Measurements from ENCODE around the gene DCXR. TPM values are rescaled to one million over a fixed set of nuclear protein-coding genes. Genes with fewer than 3 reads are reported as not detected.

DCXR gene
- total and polyA plus RNA-seq, 2 experiments from 2014 or later: 86.9 to 137 TPM

DNA sequence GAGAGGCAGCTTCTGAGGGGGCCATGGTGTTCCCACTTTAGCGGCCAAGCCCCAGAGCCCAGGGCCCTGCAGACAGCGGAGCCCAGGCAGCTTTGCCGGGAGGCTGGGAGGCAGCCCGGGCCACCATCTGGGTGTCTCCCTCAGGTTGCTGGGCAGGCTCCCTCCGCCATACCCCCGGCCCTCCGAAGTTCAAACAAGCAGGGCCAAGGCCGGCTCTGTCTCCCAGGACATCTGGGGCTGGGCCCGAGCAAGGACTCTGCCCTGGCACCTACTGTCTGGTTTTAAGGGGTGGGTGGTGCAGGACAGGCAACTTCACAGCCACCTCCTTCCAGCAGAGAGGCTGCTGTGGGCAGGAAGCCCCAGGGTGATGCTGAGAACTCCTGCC, 25.5 kb upstream of the DCXR start (continued):
- TF ChIP-seq REST (IDR thresholded peaks at IDR 0.05; ENCODE audit: unreplicated experiment) (no peak), ZNF462 (CRISPR knock-in tag; IDR thresholded peaks at IDR 0.05) (no peak)

- H3K4me1 Mint-ChIP-seq: peaks cover 4% of the 10 kb centered on the region; the same call in 2 of the 3 replicates
- Histone ChIP-seq H3K27ac (ENCODE audit: low read depth) (no peak overlapping the region), H3K27me3 (ENCODE audit: insufficient read depth) (no peaks in the 10 kb centered on the region), H3K4me3 (no peak overlapping the region), H3K4me2 (no peak overlapping the region), H3K4me1 (ENCODE audit: insufficient read depth) (no peaks in the 10 kb centered on the region), H3K9me2 (ENCODE audit: insufficient read depth) (no peaks in the 10 kb centered on the region), H3F3A (replicated peaks; ENCODE audit: low read depth) (peaks cover 7% of the 10 kb centered on the region; the same call in 1 of the 2 replicates), H3K36me3 (ENCODE audit: insufficient read depth) (no peaks in the 10 kb centered on the region), H2AFZ (no peak overlapping the region), H3K79me2 (replicated peaks; ENCODE audit: insufficient read depth) (no peaks in the 10 kb centered on the region), H4K20me1 (replicated peaks; ENCODE audit: insufficient read depth) (no peaks in the 10 kb centered on the region)
- TF ChIP-seq REST (IDR thresholded peaks at IDR 0.05; ENCODE audit: unreplicated experiment): no peak
- TF ChIP-seq, protein P1, sequence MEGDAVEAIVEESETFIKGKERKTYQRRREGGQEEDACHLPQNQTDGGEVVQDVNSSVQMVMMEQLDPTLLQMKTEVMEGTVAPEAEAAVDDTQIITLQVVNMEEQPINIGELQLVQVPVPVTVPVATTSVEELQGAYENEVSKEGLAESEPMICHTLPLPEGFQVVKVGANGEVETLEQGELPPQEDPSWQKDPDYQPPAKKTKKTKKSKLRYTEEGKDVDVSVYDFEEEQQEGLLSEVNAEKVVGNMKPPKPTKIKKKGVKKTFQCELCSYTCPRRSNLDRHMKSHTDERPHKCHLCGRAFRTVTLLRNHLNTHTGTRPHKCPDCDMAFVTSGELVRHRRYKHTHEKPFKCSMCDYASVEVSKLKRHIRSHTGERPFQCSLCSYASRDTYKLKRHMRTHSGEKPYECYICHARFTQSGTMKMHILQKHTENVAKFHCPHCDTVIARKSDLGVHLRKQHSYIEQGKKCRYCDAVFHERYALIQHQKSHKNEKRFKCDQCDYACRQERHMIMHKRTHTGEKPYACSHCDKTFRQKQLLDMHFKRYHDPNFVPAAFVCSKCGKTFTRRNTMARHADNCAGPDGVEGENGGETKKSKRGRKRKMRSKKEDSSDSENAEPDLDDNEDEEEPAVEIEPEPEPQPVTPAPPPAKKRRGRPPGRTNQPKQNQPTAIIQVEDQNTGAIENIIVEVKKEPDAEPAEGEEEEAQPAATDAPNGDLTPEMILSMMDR (conservative IDR thresholded peaks at IDR 0.05; ENCODE audit: low read depth in 2 of 2): peak in 1 of 2 experiments; percentile 16; a peak in 1 of 4 replicates
- DNase-seq (ENCODE audit: low spot score) (peak; percentile 20), ATAC-seq (no peak)
- no peak overlapping the region for H3K27ac Mint-ChIP-seq
- no peaks in the 10 kb centered on the region for H3K9me3 Mint-ChIP-seq
- H3K36me3 Mint-ChIP-seq (ENCODE audit: low read depth): peaks cover 8% of the 10 kb centered on the region
- H3K27me3 Mint-ChIP-seq (ENCODE audit: insufficient read depth, low read depth, poor library complexity): peaks cover 10% of the 10 kb centered on the region
- no peak overlapping the region for H3K4me3 Mint-ChIP-seq
These were observed 24.8 kb upstream of the DCXR start for GRCh38 chr17:82062076-82062983.

All from GM23338 (cell line).